ENCODE data around the gene SORCS3.

GRCh38 chr10:104924101-104924795, 283.2 kb downstream of the SORCS3 start:
- TF ChIP-seq, protein P1, sequence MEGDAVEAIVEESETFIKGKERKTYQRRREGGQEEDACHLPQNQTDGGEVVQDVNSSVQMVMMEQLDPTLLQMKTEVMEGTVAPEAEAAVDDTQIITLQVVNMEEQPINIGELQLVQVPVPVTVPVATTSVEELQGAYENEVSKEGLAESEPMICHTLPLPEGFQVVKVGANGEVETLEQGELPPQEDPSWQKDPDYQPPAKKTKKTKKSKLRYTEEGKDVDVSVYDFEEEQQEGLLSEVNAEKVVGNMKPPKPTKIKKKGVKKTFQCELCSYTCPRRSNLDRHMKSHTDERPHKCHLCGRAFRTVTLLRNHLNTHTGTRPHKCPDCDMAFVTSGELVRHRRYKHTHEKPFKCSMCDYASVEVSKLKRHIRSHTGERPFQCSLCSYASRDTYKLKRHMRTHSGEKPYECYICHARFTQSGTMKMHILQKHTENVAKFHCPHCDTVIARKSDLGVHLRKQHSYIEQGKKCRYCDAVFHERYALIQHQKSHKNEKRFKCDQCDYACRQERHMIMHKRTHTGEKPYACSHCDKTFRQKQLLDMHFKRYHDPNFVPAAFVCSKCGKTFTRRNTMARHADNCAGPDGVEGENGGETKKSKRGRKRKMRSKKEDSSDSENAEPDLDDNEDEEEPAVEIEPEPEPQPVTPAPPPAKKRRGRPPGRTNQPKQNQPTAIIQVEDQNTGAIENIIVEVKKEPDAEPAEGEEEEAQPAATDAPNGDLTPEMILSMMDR (IDR thresholded peaks at IDR 0.05; ENCODE audit: low read depth, low read length, poor library complexity, severe bottlenecking), result no peak
- TF ChIP-seq EZH2phosphoT487 (IDR thresholded peaks at IDR 0.05; ENCODE audit: borderline replicate concordance, low read length), result no peak
